Ureter (tissue), 1 donor: ENCODE data around the gene LIMA1. TPM values are rescaled to one million over a fixed set of nuclear protein-coding genes. Genes with fewer than 3 reads are reported as not detected.
"Not testable (repeated sequence)": the region's sequence is repeated elsewhere in the genome, so short reads cannot be mapped to it uniquely, and the experiment has no call there.

Experiments used
- DNase-seq: peaks from one replicate; pipeline ENCODE4 v3.0.0-alpha.2; 2020; ENCODE audit warnings: low spot score
- total RNA-seq: library from RNA; stranded (reverse); gene quantifications from one replicate; pipeline ENCODE4 v1.2.4, GENCODE V29; 2023
- donor health status: DM: yes; HTN: yes; CAD: no.

Gene LIMA1
- total RNA-seq, 1 donor from 2014 or later: 177 TPM

DNA sequence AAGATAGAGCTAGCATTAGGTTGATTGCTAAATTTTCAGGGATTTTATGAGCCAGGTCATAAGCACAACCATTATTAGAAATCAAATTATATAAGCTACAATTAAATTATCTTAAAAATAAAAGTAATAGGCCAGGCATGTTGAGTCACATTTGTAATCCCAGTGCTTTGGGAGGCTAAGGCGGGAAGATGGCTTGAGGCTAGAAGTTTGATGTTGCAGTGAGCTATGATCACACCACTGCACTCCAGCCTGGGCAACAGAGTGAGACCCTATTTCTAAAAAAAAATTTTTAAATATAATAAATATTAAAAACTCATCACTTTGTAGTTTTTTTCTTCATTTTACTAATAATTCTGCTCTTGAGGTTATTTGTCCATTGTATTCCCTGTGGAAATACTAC lies 1.9 kb upstream of the LIMA1 start:
- DNase-seq: no peak

DNA sequence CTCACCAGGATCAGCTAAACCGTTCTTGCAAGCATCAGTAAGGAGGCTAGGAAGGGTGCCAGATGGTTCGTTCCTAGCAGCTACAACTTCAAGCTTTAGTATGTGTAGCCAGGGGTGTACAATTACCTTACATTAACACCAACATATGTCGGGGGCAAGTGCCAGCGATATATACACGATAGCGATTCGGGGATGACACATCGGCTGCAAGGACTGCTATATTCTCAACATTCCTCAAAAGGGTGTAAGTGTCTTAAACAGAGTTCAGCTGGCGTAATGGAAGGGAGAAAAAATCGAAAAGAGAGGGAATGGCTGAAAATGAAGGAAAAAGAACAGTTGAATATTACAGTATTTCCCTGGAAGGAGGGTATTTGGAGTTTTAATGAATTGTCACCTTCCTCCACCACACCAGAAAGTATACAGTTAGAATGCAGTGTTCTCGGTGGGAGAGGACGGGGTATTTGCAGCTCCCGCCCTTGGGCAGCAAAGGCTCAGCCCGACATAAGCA lies 545 bp downstream of the LIMA1 start:
- DNase-seq: no peak

DNA sequence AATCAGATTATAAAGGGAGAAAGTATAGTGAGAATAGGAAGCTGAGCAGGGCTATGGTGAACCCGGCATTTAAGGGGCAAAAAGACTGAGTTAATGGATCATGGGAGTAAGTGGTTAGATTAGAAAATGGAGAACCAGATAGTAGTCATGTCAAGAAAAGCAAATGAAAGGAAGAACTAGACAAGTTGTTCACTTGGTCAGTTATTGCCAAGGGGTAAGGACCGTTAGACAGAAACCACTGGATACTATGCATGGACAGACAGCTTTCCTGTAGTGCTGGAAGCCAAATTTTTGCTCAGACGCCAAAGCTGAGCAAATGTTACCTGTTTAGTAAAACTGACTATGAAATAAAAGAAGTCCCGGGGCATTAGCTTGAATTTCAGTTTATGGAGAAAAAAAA lies 3.8 kb downstream of the LIMA1 start:
- no peak for DNase-seq

DNA sequence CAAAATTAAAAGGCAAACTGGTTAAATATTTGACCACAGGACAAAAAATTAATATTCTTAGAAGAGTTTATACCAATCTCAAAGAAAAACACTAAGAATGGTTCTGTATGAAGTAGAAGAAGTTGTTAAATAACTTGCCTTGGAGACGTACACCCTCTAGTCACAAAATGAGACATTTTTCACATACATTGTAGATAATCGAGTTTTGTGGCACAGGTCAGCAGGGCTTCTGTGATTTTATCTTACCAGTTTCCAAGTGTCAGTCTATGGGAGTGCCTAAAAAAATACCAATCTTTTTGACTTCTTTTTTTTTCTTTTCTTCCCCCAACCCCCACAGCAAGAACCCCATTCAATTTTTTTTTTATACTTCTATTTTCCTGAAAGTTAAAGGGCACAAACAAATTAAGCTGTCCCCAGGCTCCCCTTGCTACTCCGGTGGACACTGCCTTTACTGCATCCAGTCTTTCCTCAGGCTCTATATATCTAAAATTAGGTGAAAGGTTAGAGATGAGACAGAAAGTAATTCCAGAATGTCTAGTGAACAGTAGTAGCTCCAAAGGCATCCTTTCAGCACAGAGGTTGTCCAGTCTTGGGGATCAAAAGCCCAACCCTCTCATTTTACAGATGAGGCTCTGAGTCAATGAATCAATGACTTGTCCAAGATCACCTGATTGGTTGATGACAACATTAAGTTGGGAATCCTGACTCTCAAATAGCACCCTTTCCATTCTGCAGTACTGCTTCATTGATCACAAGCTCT lies 6.2 kb downstream of the LIMA1 start:
- no peak for DNase-seq

DNA sequence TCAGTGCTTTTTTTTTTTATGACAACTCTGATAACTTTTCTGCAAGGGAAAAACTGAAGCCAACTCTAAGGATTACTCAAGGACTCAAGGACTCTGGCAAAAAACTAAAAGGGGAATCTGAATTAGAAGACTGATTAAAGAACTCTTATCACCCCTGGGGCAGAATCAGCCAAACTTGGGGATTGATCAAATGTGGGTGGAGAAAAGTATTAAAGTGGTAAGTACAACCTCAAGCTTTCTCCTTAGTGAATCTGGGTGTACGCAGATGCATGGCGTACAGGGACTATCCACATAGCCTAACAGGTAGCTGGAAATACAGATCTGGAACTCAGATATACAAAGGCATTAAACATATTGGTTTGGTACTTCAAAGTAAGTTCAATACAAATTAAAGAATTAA lies 7.3 kb downstream of the LIMA1 start:
- no peak for DNase-seq

DNA sequence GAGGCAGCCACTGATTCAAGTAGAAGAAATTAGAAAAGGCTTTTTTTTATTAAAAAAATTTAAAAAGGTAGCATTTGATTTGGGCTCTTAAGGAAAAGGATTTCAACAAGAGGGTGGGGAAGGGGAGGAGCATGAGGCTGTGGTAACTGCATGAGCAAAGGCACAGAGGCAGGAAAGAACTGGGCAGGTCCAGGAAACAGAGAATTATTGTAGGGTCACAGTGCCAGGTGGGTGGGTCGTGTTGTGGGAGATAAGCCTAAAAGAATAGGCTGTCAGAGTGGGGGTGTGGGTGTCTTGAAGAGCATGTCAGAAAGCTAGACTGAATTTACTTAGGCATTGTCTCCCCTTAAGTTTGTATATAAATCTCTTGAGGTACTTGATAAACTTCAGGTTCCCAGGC lies 7.8 kb downstream of the LIMA1 start:
- no peak for DNase-seq

DNA sequence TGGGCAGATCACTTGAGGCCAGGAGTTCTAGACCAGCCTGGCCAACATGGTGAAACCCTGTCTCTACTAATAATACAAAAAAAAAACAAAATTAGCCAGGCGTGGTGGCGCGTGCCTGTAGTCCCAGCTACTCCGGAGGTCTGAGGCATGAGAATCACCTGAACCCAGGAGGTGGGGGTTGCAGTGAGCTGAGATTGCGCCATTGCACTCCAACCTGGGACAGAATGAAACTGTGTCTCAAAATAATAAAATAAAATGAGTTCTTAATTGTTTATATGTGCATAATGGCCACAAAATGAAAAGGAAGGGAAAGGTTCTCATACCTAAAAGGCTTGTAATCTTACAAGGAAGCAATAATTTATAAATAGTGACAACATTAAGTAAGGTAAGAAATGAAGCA lies 8.2 kb downstream of the LIMA1 start:
- not testable (repeated sequence) for DNase-seq

DNA sequence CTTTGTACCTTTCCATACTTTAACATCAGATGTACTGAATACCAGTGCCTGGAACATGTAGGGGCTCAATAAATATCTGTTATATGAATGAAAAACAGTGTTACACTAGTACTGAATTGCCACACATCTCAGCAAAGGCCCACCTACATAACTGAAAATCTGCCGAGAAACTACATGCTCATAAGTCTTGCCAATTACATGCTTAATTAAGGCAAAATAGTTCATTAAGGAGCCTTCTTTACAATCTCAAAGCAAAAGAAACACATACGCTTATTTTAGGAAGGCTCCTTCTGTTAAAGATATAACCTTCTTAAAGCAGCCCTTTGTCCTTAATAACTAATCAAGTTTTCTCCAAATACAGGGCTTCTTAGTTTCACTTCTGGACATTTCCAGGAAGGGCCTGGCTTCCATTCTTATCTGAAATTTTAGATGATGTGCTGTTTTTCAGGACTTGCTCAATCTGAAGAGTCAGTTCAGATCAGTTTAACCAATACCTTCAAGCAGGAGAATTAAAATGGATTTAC lies 11.5 kb downstream of the LIMA1 start:
- DNase-seq: no peak

DNA sequence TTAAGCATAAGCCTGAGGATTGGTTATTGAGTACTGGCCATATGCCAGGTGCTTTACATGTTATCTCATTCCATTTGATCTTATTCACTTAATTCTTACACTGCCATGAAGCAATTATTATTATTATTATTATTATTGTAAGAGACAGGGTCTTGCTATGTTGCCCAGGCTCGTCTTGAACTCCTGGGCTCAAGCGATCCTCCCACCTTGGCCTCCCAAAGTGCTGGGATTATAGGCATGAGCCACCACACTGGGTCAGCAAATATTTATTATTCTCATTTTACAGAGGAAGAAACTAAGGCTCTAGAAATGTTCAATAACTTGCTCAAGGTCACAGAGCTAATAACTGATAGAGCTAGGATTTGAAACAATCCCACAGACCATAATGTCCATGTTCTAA lies 14.8 kb downstream of the LIMA1 start:
- no peak for DNase-seq

DNA sequence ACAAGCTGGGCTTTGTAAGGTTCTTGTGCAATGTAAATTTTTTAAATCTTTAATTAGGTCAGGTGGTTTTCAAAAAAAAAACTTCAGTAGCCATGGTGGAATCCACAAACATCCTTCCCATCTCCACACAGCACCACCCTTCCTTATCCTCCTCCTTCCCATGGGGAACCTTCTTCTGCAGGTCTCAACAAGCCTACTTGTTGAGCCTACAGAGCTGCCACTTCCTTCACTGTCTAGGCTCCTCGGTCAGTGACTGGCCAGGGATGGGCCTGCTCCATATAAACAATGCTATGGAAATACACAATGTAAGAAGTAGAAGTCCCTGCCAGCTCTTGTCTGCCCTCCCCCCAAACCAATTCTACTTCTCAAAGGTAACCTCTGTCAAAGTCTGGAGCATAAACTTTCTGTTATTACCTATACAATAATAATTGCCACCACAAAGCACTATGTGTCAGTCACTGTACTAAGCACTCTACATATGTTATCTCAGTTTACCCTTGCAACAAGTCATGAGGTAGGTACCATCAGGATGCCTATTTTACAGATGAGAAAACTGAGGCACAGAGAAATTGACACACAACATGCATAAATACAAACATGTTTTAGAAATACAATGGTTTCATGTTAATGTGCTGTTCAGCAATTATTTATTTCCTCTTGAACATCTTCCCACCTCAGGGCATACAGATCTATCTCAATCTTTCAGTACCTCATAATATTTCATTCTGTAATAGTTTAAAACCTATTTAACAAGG lies 17.4 kb downstream of the LIMA1 start:
- no peak for DNase-seq

DNA sequence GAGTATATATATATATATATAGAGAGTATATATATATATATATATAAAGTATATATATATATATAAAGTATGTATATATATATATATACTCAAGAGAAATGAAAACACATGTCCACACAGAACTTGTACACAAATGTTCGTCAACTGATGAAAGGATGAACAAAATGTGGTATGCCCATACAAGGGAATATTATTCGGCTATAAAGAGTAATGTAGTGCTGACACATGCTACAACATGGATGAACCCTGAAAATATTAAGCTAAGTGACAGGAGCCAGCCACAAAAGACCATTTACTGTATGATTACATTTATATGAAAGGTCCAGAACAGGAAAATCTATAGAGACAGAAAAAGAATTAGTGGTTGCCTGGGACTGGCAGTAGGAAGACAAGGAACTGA lies 19.5 kb downstream of the LIMA1 start:
- no peak for DNase-seq

DNA sequence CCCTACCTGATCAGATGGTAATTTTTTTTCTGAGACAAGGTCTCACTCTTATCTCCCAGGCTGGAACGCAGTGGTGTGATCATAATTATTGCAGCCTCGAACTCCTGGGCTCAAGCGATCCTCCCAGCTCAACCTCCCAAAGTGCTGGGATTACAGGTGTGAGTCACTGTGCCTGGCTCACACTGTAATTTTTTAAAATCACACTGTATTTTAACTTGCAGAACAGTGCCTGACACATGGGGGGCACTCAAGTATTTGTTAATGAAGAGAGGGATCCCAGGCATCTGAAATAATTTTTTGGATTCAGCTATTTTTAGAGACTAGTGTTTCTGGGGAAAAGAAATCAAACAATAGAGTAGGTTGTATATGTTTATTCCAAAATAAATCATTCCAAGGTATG lies 21.7 kb downstream of the LIMA1 start:
- DNase-seq: no peak

DNA sequence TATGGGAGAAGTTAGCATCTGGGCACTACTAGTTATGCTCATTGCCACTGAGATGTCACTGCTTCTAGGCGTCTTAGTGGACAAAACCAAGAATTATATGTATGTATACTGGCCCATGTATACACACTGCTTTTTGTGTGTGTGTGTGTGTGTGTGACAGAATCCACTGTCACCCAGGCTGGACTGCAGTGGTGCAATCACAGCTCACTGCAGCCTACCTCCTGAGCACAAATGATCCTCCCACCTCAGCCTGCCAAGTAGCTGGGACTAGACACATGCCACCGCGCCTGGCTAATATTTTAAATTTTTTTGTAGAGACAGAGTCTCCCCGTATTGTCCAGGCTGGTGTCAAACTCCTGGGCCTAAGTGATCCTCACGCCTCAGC lies 25.2 kb downstream of the LIMA1 start:
- no peak for DNase-seq

DNA sequence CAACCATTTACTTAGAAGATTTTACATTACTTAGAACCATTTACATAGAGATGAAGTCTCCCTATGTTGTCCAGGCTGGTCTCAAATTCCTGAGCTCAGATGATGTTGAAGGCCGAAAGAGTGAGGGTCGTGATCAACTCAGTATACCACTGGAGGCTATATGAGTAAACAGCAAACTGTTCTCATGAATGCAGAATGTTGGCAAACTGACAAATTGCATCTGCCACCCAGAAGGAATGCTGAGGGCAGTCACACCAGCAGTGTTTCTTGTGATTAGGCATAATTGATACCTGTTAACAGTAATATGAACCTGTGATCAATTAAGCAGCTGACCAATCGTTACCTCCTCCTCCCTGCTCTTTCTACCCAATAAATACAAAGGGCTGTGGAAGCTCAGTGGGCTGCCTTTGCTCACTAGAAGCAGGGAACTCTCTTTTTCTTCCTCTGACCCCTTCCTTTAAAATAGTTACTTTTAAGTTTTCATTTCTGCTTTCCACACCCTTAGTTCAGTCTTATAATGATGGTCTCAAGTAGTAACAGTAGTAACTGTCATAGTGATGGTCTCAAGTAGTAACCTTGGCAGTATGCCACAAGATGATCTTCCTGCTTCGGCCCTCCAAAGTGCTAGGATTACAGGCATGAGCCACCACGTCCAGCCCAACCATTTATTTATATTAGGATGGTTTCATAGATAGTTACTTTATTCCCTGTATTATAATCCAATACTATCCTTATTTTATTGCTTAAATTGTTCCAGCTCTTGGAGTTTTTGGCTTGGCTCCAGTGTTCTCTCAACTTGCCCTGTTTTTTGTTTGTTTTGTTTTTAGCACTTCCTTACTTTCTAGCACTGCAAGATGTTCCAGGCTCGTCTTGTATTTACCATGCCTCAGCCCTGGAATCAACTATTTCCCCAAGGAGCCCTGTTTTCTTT lies 25.8 kb downstream of the LIMA1 start:
- no peak for DNase-seq

DNA sequence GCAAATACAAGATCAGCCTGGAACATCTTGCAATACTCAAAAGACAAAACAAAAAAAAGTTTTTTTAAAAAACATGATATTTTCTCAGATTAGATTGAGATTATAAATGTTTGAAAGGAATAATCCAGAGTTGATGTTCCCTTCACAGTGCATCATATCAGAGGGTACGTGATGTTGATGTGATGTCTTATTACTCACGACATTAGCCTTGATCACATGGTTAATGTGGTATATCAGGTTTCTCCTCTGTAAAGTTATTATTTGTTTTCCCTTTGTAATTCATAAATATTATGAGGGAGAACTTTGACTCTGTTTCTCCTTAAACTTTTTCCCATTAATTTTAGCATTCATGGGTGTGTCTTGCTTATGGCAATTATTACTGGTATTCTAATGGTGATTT lies 26.6 kb downstream of the LIMA1 start:
- DNase-seq: no peak

DNA sequence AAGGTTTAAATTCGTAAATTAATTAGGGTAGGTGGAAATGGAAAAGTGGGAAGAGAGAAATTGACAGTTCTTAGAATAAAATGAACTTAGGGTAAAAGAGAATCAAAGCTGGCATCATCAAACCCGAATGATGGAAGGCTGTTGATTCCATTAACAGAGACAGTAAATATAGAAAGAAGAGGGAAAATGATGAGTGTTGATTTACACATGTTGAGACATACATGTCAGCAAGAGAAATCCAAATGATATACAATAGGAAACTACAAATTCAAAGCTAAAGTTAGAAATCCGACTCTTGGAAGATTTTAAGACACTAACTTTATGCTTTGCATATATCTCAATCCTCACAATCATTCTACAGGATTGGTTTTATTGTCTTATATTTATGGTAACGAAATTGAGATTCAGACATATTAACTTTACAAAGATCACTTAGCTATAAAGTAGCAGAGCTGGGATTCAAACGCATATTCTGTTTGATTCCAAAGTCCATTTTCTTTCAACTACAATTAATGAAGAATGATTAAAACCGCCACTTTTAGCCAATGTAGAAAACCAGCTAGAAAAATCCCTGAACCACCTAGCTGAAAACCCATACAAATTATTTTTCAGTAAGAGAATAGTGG lies 30.2 kb downstream of the LIMA1 start:
- DNase-seq: no peak

DNA sequence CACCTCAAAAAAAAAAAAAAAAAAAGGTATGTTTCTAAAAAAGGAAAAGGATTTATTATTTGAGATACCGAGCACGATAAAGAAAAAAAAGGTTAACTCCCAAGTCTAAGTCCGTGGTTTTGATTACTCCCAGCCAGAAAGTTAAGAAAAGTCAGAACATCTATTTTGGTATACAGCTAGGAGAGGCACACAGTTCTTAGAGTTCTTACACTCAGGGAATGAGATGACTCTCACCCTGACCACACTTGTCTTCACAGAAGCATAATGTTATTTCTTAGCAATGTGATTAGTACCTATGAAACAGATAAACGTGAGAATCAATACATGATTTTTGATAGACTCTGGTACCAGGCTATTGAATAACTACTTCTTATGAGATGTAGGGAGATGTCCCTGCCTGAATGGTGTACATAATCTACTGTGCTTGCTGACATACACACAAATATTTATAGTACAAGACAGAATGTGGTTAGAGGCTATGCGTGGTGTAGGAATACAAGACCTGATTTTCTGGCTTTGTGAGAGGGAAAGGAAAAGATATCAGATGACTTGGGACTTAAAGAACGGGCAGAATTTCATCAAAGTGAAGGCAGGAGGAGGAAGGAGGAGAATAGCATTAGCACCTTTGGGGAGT lies 31.6 kb downstream of the LIMA1 start:
- DNase-seq: no peak

DNA sequence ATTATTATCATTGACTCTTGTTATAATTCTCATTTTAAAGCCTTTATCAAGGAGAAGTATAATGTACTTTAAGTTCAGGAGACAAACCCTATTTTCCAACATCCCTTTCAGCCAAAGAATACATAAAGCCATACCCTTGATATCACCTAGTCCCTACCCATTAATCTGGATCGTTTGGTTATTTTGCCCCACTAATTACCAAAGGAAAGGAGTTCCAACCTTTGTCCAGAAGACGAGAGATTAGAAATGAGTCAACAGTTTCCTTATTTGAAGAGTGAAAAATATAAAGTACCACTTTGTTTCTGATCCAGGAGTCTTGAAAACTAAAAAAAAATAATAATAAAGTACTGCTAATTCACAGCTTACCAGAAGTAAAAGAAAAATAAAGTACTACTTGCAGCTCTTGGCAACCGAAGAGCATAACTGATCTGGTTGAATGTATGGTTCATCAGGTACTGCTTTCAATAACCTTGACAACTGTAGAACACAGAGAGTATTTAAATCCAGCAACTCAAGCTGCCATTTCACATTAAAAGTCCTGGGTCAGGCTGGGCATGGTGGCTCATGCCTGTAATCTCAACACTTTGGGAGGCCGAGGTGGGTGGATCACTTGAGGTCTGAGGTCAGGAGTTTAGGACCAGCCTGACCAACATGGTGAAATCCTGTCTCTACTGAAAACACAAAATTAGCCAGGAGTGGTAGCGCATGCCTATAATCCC lies 33.7 kb downstream of the LIMA1 start:
- DNase-seq: no peak

DNA sequence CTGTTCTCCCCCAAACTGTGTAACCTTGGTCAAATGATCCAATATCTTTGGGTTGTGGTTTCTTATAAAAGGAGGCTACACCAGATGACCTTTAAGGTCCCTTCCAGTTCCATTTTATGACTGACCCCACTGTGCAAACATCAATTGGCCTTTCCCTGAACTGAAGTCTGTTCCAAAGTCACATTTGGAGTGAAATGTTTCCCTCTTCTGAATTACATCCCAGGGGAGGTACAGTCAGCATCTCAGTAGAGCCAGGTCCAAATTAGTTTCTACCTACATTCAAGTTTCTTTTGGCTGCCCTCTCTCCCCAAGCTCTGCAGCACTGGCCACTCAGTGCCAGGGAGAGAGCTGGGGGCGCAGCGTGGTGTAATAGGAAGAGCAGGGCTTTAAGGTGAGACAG lies 34.4 kb downstream of the LIMA1 start:
- DNase-seq: no peak

DNA sequence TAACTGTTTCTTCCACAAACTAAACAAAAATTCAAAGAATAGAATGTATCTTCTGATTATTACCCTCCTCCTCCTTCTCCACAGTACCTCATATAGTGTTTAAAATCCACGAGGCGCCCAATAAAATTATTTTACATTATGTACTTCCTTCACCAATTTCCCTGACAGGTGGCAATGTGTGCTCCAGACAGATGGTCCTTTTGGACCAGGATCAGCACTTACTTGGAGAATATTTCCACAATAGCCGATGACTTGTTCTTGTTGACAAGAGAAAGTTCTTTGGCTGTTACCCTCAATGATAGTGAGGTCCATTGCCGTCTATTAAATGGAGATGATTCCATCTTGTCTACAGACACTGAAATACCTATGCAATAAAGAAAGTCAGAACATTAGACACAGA lies 34.9 kb downstream of the LIMA1 start:
- DNase-seq: no peak
